Hepatocyte (in vitro differentiated cells): ENCODE results near the gene KIF13A.

ENCODE experiments used
- CTCF ChIP-seq: fragments of 200-600 bp; sonication (generic); IDR thresholded peaks from 2 replicates; pipeline ENCODE4 v1.5.1; 2016; ENCODE audit warnings: antibody characterized with exemption, mild to moderate bottlenecking; ENCODE audit not compliant: poor library complexity
- EZH2 ChIP-seq: fragments of 200-600 bp; sonication (generic); IDR thresholded peaks from 2 replicates; pipeline ENCODE4 v1.6.1; 2016; ENCODE audit warnings: antibody characterized with exemption, mild to moderate bottlenecking, borderline replicate concordance

- TF ChIP-seq CTCF (no peak), EZH2 (no peak)
These were observed 53.7 kb downstream of the KIF13A start for GRCh38 chr6:17933716-17934115.
